ENCODE measurements around the gene PAK1.

The PAK1 gene

GRCh38 chr11:77472991-77473800 lies 698 bp downstream of the PAK1 start:
- DNase-seq: peak; percentile 69

- DNase-seq: peak; percentile 67
These were observed 2.2 kb downstream of the PAK1 start for GRCh38 chr11:77471558-77472193.

GRCh38 chr11:77470971-77471370 lies 2.9 kb downstream of the PAK1 start:
- no peak for DNase-seq

- no peak for DNase-seq
These were observed 3.4 kb downstream of the PAK1 start for GRCh38 chr11:77470504-77470903.

GRCh38 chr11:77468527-77468926 lies 5.4 kb downstream of the PAK1 start:
- no peak for DNase-seq

GRCh38 chr11:77467993-77468392 lies 5.9 kb downstream of the PAK1 start:
- DNase-seq: no peak

GRCh38 chr11:77467233-77467632 lies 6.7 kb downstream of the PAK1 start:
- no peak for DNase-seq

GRCh38 chr11:77457340-77457739 lies 16.6 kb downstream of the PAK1 start:
- no peak for DNase-seq

GRCh38 chr11:77455740-77456139 lies 18.2 kb downstream of the PAK1 start:
- no peak for DNase-seq

GRCh38 chr11:77454867-77455655 lies 18.8 kb downstream of the PAK1 start:
- DNase-seq: no peak

GRCh38 chr11:77450227-77450626 lies 23.7 kb downstream of the PAK1 start:
- DNase-seq: no peak

GRCh38 chr11:77449784-77450183 lies 24.1 kb downstream of the PAK1 start:
- DNase-seq: no peak

- peak; percentile 45 for DNase-seq
These were observed 24.8 kb downstream of the PAK1 start for GRCh38 chr11:77449060-77449521.

- DNase-seq: no peak
These were observed 25.6 kb downstream of the PAK1 start for GRCh38 chr11:77448269-77448668.

- no peak for DNase-seq
These were observed 26.8 kb downstream of the PAK1 start for GRCh38 chr11:77446911-77447629.

GRCh38 chr11:77444261-77444660 lies 29.6 kb downstream of the PAK1 start:
- DNase-seq: no peak

- DNase-seq: no peak
These were observed 31.4 kb downstream of the PAK1 start for GRCh38 chr11:77442394-77443053.

- DNase-seq: no peak
These were observed 32.5 kb downstream of the PAK1 start for GRCh38 chr11:77441426-77441825.

GRCh38 chr11:77440678-77441077 lies 33.2 kb downstream of the PAK1 start:
- DNase-seq: no peak

- DNase-seq: no peak
These were observed 35.4 kb downstream of the PAK1 start for GRCh38 chr11:77438487-77438886.

GRCh38 chr11:77436969-77437368 lies 36.9 kb downstream of the PAK1 start:
- no peak for DNase-seq

GRCh38 chr11:77436506-77436905 lies 37.4 kb downstream of the PAK1 start:
- DNase-seq: no peak
